ENCODE results near the gene VEGFA.

The VEGFA gene

DNA sequence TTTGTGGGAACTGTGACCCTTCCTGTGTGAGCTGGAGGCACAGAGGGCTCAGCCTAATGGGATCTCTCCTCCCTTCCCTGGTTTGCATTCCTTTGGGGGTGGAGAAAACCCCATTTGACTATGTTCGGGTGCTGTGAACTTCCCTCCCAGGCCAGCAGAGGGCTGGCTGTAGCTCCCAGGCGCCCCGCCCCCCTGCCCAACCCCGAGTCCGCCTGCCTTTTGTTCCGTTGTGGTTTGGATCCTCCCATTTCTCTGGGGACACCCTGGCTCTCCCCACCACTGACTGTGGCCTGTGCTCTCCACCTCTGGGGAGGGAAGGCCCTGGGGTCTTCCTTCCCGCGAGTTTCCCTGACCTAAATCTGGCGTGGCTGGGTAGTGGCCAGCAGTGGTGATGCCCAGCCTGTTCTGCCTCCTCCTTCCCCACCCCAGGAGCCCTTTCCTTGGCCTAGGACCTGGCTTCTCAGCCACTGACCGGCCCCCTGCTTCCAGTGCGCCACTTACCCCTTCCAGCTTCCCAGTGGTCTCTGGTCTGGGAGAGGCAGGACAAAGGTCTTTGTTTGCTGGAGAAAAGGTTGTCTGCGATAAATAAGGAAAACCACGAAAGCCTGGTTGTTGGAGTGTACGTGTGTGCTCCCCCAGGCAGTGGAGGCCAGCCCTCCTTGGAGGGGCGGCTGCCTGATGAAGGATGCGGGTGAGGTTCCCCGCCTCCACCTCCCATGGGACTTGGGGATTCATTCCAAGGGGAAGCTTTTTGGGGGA lies 4.9 kb downstream of the VEGFA start:
- Histone ChIP-seq H3K36me3 (ENCODE audit: insufficient read depth, low read length) (peaks cover 13% of the 10 kb centered on the region), H3K4me3 (ENCODE audit: low read length) (no peak overlapping the region), H3K4me1 (ENCODE audit: insufficient read depth, low read length) (peaks cover 11% of the 10 kb centered on the region), H3K27me3 (ENCODE audit: insufficient read depth, low read length) (no peaks in the 10 kb centered on the region), H2AFZ (ENCODE audit: low read depth, low read length) (no peak overlapping the region), H3K9me3 (ENCODE audit: low read length) (no peaks in the 10 kb centered on the region)

DNA sequence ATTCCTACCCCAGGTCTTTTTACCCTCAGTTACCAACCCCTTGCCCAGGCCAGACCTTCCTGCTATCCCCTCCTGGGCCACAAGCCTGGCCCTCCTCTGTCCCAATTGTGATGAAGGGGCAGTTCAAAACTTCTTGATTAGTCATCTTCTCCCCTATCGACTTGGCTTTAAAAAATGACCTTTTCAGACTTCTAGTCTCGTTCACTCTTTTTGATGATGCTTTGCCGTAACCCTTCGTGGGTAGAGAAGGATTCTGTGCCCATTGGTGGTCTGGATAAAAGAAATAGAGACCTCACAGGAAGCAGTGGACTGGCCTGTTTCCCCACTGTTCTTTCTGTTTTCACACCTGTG lies 5.5 kb downstream of the VEGFA start:
- Histone ChIP-seq H3K4me3 (ENCODE audit: low read length) (no peak overlapping the region), H3K4me1 (ENCODE audit: insufficient read depth, low read length) (peaks cover 11% of the 10 kb centered on the region), H3K27me3 (ENCODE audit: insufficient read depth, low read length) (no peaks in the 10 kb centered on the region), H2AFZ (ENCODE audit: low read depth, low read length) (no peak overlapping the region), H3K9me3 (ENCODE audit: low read length) (no peaks in the 10 kb centered on the region), H3K36me3 (ENCODE audit: insufficient read depth, low read length) (peaks cover 13% of the 10 kb centered on the region)

GRCh38 chr6:43776115-43776798 lies 6.2 kb downstream of the VEGFA start:
- Histone ChIP-seq H3K9me3 (ENCODE audit: low read length) (no peaks in the 10 kb centered on the region), H3K4me1 (ENCODE audit: insufficient read depth, low read length) (peaks cover 11% of the 10 kb centered on the region), H3K4me3 (ENCODE audit: low read length) (no peak overlapping the region), H3K36me3 (ENCODE audit: insufficient read depth, low read length) (peaks cover 13% of the 10 kb centered on the region), H3K27me3 (ENCODE audit: insufficient read depth, low read length) (no peaks in the 10 kb centered on the region), H2AFZ (ENCODE audit: low read depth, low read length) (no peak overlapping the region)

DNA sequence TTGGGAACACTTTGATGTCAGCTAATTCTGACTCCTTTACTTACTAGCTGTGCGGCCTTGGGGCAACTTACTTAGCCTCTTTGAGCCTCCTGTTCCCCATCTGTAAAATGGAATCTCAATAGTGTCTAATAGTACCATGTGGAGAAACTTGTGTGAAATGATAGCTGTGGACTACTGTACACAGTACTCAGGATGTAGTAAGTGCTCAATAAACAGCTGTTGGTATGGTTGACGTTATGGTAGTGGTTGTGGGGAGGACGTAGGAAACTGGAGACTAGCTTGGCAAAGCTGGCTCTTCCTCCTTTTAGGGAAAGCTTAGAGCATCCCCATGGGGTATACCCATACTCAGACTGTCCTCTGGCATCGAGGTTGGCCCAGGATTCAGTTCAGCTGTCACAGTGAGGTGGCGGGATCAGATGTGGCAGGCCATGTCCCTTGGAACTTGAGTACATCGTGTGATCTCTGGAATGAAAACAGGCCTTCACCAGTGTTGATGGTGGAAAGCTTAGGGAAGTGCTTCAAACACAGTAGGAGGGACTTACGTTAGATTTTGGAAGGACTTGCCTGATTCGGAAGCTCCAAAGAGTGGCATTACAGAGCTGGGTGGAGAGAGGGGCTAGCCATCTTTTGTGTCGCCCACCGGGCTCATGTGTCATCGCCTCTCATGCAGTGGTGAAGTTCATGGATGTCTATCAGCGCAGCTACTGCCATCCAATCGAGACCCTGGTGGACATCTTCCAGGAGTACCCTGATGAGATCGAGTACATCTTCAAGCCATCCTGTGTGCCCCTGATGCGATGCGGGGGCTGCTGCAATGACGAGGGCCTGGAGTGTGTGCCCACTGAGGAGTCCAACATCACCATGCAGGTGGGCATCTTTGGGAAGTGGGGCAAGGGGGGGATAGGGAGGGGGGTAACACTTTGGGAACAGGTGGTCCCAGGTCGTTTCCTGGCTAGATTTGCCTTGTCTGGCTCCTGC lies 7.1 kb downstream of the VEGFA start:
- H3K9me3 ChIP-seq (ENCODE audit: low read length) = no peaks in the 10 kb centered on the region
- H2AFZ ChIP-seq (ENCODE audit: low read depth, low read length) = no peak overlapping the region
- H3K4me3 ChIP-seq (ENCODE audit: low read length) = no peak overlapping the region
- H3K36me3 ChIP-seq (ENCODE audit: insufficient read depth, low read length) = peaks cover 13% of the 10 kb centered on the region
- no peaks in the 10 kb centered on the region for H3K27me3 ChIP-seq (ENCODE audit: insufficient read depth, low read length)
- H3K4me1 ChIP-seq (ENCODE audit: insufficient read depth, low read length) = peaks cover 9% of the 10 kb centered on the region

- no peaks in the 10 kb centered on the region for H3K9me3 ChIP-seq (ENCODE audit: low read length)
Measured at GRCh38 chr6:43778131-43778855, 8.3 kb downstream of the VEGFA start.

DNA sequence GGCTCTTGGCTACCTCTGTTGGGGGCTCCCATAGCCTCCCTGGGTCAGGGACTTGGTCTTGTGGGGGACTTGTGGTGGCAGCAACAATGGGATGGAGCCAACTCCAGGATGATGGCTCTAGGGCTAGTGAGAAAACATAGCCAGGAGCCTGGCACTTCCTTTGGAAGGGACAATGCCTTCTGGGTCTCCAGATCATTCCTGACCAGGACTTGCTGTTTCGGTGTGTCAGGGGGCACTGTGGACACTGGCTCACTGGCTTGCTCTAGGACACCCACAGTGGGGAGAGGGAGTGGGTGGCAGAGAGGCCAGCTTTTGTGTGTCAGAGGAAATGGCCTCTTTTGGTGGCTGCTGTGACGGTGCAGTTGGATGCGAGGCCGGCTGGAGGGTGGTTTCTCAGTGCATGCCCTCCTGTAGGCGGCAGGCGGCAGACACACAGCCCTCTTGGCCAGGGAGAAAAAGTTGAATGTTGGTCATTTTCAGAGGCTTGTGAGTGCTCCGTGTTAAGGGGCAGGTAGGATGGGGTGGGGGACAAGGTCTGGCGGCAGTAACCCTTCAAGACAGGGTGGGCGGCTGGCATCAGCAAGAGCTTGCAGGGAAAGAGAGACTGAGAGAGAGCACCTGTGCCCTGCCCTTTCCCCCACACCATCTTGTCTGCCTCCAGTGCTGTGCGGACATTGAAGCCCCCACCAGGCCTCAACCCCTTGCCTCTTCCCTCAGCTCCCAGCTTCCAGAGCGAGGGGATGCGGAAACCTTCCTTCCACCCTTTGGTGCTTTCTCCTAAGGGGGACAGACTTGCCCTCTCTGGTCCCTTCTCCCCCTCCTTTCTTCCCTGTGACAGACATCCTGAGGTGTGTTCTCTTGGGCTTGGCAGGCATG lies 9.2 kb downstream of the VEGFA start:
- Histone ChIP-seq H3K36me3 (ENCODE audit: insufficient read depth, low read length) (peaks cover 17% of the 10 kb centered on the region), H3K4me3 (ENCODE audit: low read length) (no peak overlapping the region), H3K27me3 (ENCODE audit: insufficient read depth, low read length) (no peaks in the 10 kb centered on the region), H3K4me1 (ENCODE audit: insufficient read depth, low read length) (no peaks in the 10 kb centered on the region), H3K9me3 (ENCODE audit: low read length) (no peaks in the 10 kb centered on the region), H2AFZ (ENCODE audit: low read depth, low read length) (no peak overlapping the region)

More at GRCh38 chr6:43778131-43778855, 8.3 kb downstream of the VEGFA start:
- H3K36me3 ChIP-seq (ENCODE audit: insufficient read depth, low read length) = peaks cover 17% of the 10 kb centered on the region
- H3K4me1 ChIP-seq (ENCODE audit: insufficient read depth, low read length) = no peaks in the 10 kb centered on the region
- no peak overlapping the region for H2AFZ ChIP-seq (ENCODE audit: low read depth, low read length)
- no peak overlapping the region for H3K4me3 ChIP-seq (ENCODE audit: low read length)
- H3K27me3 ChIP-seq (ENCODE audit: insufficient read depth, low read length) = no peaks in the 10 kb centered on the region

DNA sequence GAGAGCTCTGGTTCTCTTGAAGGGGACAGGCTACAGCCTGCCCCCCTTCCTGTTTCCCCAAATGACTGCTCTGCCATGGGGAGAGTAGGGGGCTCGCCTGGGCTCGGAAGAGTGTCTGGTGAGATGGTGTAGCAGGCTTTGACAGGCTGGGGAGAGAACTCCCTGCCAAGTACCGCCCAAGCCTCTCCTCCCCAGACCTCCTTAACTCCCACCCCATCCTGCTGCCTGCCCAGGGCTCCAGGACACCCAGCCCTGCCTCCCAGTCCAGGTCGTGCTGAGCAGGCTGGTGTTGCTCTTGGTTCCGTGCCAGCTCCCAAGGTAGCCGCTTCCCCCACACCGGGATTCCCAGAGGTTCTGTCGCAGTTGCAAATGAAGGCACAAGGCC lies 9.8 kb downstream of the VEGFA start:
- H3K4me1 ChIP-seq (ENCODE audit: insufficient read depth, low read length) = no peaks in the 10 kb centered on the region
- no peaks in the 10 kb centered on the region for H3K27me3 ChIP-seq (ENCODE audit: insufficient read depth, low read length)
- H2AFZ ChIP-seq (ENCODE audit: low read depth, low read length) = no peak overlapping the region
- H3K36me3 ChIP-seq (ENCODE audit: insufficient read depth, low read length) = peaks cover 21% of the 10 kb centered on the region
- H3K4me3 ChIP-seq (ENCODE audit: low read length) = no peak overlapping the region
- H3K9me3 ChIP-seq (ENCODE audit: low read length) = no peaks in the 10 kb centered on the region

DNA sequence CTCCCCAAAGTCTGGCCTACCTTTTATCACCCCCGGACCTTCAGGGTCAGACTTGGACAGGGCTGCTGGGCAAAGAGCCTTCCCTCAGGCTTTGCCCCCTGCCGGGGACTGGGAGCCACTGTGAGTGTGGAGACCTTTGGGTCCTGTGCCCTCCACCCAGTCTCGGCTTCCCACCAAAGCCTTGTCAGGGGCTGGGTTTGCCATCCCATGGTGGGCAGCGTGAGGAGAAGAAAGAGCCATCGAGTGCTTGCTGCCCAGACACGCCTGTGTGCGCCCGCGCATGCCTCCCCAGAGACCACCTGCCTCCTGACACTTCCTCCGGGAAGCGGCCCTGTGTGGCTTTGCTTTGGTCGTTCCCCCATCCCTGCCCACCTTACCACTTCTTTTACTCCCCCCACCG lies 10.3 kb downstream of the VEGFA start:
- Histone ChIP-seq H2AFZ (ENCODE audit: low read depth, low read length) (no peak overlapping the region), H3K4me1 (ENCODE audit: insufficient read depth, low read length) (no peaks in the 10 kb centered on the region), H3K27me3 (ENCODE audit: insufficient read depth, low read length) (no peaks in the 10 kb centered on the region), H3K36me3 (ENCODE audit: insufficient read depth, low read length) (peaks cover 25% of the 10 kb centered on the region), H3K9me3 (ENCODE audit: low read length) (no peaks in the 10 kb centered on the region), H3K4me3 (ENCODE audit: low read length) (no peak overlapping the region)

- no peaks in the 10 kb centered on the region for H3K27me3 ChIP-seq (ENCODE audit: insufficient read depth, low read length)
- H3K4me3 ChIP-seq (ENCODE audit: low read length) = no peak overlapping the region
- H3K4me1 ChIP-seq (ENCODE audit: insufficient read depth, low read length) = no peaks in the 10 kb centered on the region
- no peaks in the 10 kb centered on the region for H3K9me3 ChIP-seq (ENCODE audit: low read length)
- no peak overlapping the region for H2AFZ ChIP-seq (ENCODE audit: low read depth, low read length)
- H3K36me3 ChIP-seq (ENCODE audit: insufficient read depth, low read length) = peaks cover 27% of the 10 kb centered on the region
Measured at GRCh38 chr6:43780941-43781928, 11.2 kb downstream of the VEGFA start.

- Histone ChIP-seq H2AFZ (ENCODE audit: low read depth, low read length) (no peak overlapping the region), H3K4me1 (ENCODE audit: insufficient read depth, low read length) (no peaks in the 10 kb centered on the region), H3K9me3 (ENCODE audit: low read length) (no peaks in the 10 kb centered on the region), H3K36me3 (ENCODE audit: insufficient read depth, low read length) (peaks cover 27% of the 10 kb centered on the region), H3K27me3 (ENCODE audit: insufficient read depth, low read length) (no peaks in the 10 kb centered on the region), H3K4me3 (ENCODE audit: low read length) (no peak overlapping the region)
Measured at GRCh38 chr6:43781941-43782704, 12.1 kb downstream of the VEGFA start.

All from neuron (in vitro differentiated cells).